Caco-2 (cell line): ENCODE data around the gene AXL. TPM values are rescaled to one million over a fixed set of nuclear protein-coding genes. Genes with fewer than 3 reads are reported as not detected.

ENCODE experiments used
- BruUV-seq: library from RNA; stranded (reverse); fragments of 400-500 nt; replicated peaks from 2 replicates; lab custom pipeline; 2021; lab: Mats Ljungman, UMichigan
- CTCF ChIA-PET: fragments of 300-600 bp; sonication (Branson Sonifier 250); formaldehyde crosslinking; loops from one replicate; lab custom pipeline; 2022; ENCODE audit warnings: antibody characterized with exemption; lab: Charles Lee
- POLR2A ChIA-PET: fragments of 300-600 bp; sonication (Branson Sonifier 250); formaldehyde crosslinking; loops from one replicate; lab custom pipeline; 2022; ENCODE audit warnings: antibody characterized with exemption; lab: Charles Lee
- DNase-seq, 2 experiments: peaks; one replicate each; pipeline versions ENCODE4 v3.0.0 to v3.0.0-alpha.2; 2020 to 2022
- H3K27me3 ChIP-seq: replicated peaks from 2 replicates; pipeline ENCODE4 v1.6.0; 2011; ENCODE audit warnings: low read length; ENCODE audit not compliant: control insufficient read depth, insufficient read depth
- H3K36me3 ChIP-seq: 2 replicates; pipeline ENCODE4 v1.5.1; 2011; ENCODE audit warnings: low read length; ENCODE audit not compliant: control insufficient read depth, insufficient read depth
- H3K4me1 ChIP-seq: fragments of 250-450 bp; sonication (Bioruptor Pico); 2 replicates; pipeline ENCODE4 v1.5.1; 2020; ENCODE audit warnings: mild to moderate bottlenecking
- H3K4me3 ChIP-seq: 2 replicates; pipeline ENCODE4 v1.5.1; 2011; ENCODE audit warnings: low read depth, mild to moderate bottlenecking, control low read depth, low read length
- H3K9me3 ChIP-seq: fragments of 250-450 bp; sonication (Bioruptor Pico); 2 replicates; pipeline ENCODE4 v1.5.1; 2020; ENCODE audit warnings: mild to moderate bottlenecking, moderate library complexity
- H3K27ac Mint-ChIP-seq: one replicate; pipeline ENCODE4 v1.8.0; 2022; ENCODE audit warnings: mixed read lengths; ENCODE audit not compliant: unreplicated experiment
- H3K27me3 Mint-ChIP-seq: one replicate; pipeline ENCODE4 v1.8.0; 2022; ENCODE audit warnings: mixed read lengths; ENCODE audit not compliant: insufficient read depth, unreplicated experiment
- H3K36me3 Mint-ChIP-seq: one replicate; pipeline ENCODE4 v1.8.0; 2022; ENCODE audit warnings: mild to moderate bottlenecking, mixed read lengths; ENCODE audit not compliant: insufficient read depth, unreplicated experiment
- H3K4me1 Mint-ChIP-seq: one replicate; pipeline ENCODE4 v1.8.0; 2022; ENCODE audit warnings: low read depth, mixed read lengths; ENCODE audit not compliant: unreplicated experiment
- H3K4me3 Mint-ChIP-seq: one replicate; pipeline ENCODE4 v1.8.0; 2022; ENCODE audit warnings: mild to moderate bottlenecking, moderate library complexity, mixed read lengths; ENCODE audit not compliant: unreplicated experiment
- H3K9me3 Mint-ChIP-seq: one replicate; pipeline ENCODE4 v1.8.0; 2022; ENCODE audit warnings: mixed read lengths; ENCODE audit not compliant: unreplicated experiment
- CTCF ChIP-seq, 2 experiments: fragments of 200-600 bp in 1 of 2; IDR thresholded peaks; 1 replicate in 1 of 2; 2 replicates in 1 of 2; pipeline versions ENCODE4 v1.5.1 to v1.8.0; 2011 to 2022; ENCODE audit warnings: antibody characterized with exemption in 1 of 2, control low read depth in 1 of 2, inconsistent platforms in 1 of 2, low read depth in 1 of 2, low read length in 1 of 2, mild to moderate bottlenecking in 1 of 2, moderate library complexity in 1 of 2; ENCODE audit not compliant: insufficient read depth in 1 of 2, severe bottlenecking in 1 of 2, unreplicated experiment in 1 of 2
- intact Hi-C: fragments of 100-400 bp; cut with micrococcal nuclease; formaldehyde crosslinking; loops from one replicate; pipeline ENCODE4 v1.10.0; 2022; ENCODE audit not compliant: unreplicated experiment
- total RNA-seq: library from RNA; stranded (reverse); gene quantifications from 2 replicates; pipeline ENCODE4 v1.2.3, GENCODE V29; 2022

Gene AXL
- total RNA-seq, 1 experiment from 2014 or later = 1.2 TPM

DNA sequence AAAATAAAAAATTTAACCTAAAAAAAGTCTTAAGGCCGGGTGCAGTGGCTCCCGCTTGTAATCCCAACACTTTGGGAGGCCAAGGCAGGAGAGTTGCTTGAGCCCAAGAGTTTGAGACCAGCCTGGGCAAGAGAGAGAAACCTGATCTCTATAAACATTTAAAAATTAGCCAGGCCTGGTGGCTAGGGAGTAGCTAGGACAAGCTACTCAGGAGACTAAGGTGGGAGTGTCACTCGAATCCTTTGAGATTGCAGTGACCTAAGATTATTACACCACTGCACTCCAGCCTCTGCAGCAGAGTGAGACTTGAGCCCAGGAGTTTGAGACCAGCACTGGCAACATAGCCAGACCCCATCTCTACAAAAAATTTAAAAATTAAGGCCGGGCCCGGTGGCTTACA lies 92.0 kb downstream of the AXL start:
- BruUV-seq = no TSS peak
- Histone ChIP-seq H3K4me3 (peak overlapping the region; percentile 64), H3K27me3 (no peaks in the 10 kb centered on the region), H3K36me3 (0 out of 2 replicates have a peak, but pooled peaks cover 2% of the 10 kb centered on the region), H3K9me3 (no peaks in the 10 kb centered on the region), H3K4me1 (peaks cover 17% of the 10 kb centered on the region)
- ChIA-PET POLR2A (interaction anchor here (0.6 kb wide), 1 partner anchor 14 kb away, joined by 3 read pairs; no protein-coding TSS in a partner anchor), CTCF (interaction anchor here (0.5 to 1.1 kb wide), 4 partner anchors 11 to 54 kb away, joined by 3 to 4 read pairs (median 4); partner anchors contain the start of gene HNRNPUL1)
- Mint-ChIP-seq H3K9me3 (no peaks in the 10 kb centered on the region), H3K4me3 (peak overlapping the region; percentile 92), H3K4me1 (peaks cover 7% of the 10 kb centered on the region), H3K27me3 (no peaks in the 10 kb centered on the region), H3K36me3 (peaks cover 69% of the 10 kb centered on the region), H3K27ac (peak overlapping the region; percentile 95)
- intact Hi-C loops = no loop called here
- TF ChIP-seq CTCF (IDR thresholded peaks at IDR 0.05; ENCODE audit: insufficient read depth in 1 of 2, low read depth in 1 of 2, low read length in 1 of 2, severe bottlenecking in 1 of 2, unreplicated experiment in 1 of 2) = no peak
- no peak for DNase-seq

Other genes with a start within 250 kb of the AXL start
- gene CYP2B6, start 227.9 kb upstream of the AXL start, total RNA-seq = 0.32 and 0.37 TPM in 2 replicates
- not detected in 2 replicates for gene CYP2A13, start 130.8 kb upstream of the AXL start, total RNA-seq
- gene CYP2F1, start 104.8 kb upstream of the AXL start, total RNA-seq = not detected in 2 replicates
- gene CYP2S1, start 26.0 kb upstream of the AXL start, total RNA-seq = 56.0 and 63.0 TPM in 2 replicates
- gene HNRNPUL1, start 45.1 kb downstream of the AXL start, total RNA-seq = 322 and 324 TPM in 2 replicates
- gene CCDC97, start 90.9 kb downstream of the AXL start, total RNA-seq = 47.1 and 47.8 TPM in 2 replicates
- 15.0 and 15.3 TPM in 2 replicates for gene TGFB1, start 134.7 kb downstream of the AXL start, total RNA-seq
- 3.6 and 4.0 TPM in 2 replicates for gene B9D2, start 144.9 kb downstream of the AXL start, total RNA-seq
- gene TMEM91, start 157.3 kb downstream of the AXL start, total RNA-seq = 1.4 and 2.2 TPM in 2 replicates
- gene EXOSC5, start 178.1 kb downstream of the AXL start, total RNA-seq = 36.6 and 37.3 TPM in 2 replicates
- gene BCKDHA, start 178.6 kb downstream of the AXL start, total RNA-seq = 9.4 and 19.4 TPM in 2 replicates
- 3.1 and 3.7 TPM in 2 replicates for gene B3GNT8, start 208.2 kb downstream of the AXL start, total RNA-seq
- gene DMAC2, start 220.7 kb downstream of the AXL start, total RNA-seq = 75.9 and 85.0 TPM in 2 replicates
- not detected in 2 replicates for gene ERICH4, start 223.9 kb downstream of the AXL start, total RNA-seq